NCI-H82 treated with DMSO at 0.1 percent for 48 hours (cell line): Measurements from ENCODE around the gene TRIM27.
"Not testable (repeated sequence)": the region's sequence is repeated elsewhere in the genome, so short reads cannot be mapped to it uniquely, and the experiment has no call there.

ENCODE experiments used
- DNase-seq: peaks from one replicate; lab custom pipeline; 2025; ENCODE audit not compliant: unreplicated experiment; lab: John Stamatoyannopoulos, UW

The TRIM27 gene

GRCh38 chr6:28943223-28943556 lies 19.4 kb upstream of the TRIM27 start:
- DNase-seq: no peak

DNA sequence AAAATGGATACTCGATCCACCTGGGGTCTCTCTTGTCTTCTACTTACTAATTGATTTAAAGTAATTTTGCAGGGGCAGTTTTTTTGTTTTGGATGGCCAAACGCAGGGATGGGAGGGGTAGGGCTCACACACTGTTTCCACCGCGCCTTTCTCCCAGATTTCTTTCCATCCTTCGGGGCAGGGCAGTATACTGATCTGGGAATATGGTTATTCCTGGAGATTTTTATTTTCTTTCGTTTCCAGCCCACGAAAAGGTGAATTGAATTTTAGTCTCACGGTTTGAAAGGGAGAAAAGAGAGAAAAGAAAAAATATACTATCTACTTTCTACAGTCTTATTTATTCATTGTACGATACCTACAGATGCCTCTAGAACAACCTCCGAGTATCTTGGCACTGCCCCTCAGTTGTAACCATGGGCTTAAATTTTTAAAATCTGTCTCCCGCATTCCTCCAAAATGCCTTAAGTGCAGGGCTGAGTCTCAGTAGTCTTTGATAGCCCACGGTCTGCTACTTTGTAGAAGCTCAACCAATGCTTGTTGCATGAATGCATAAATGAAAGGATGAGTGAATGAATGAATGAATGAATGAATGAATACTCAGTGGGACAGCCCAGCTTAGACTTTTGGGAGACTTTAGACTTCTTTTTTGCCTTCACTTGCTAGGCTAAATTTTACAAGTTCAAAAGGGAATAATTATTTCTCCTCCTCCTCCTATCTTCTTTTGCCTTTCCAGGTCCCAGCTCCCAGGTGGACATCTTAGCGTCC lies 18.1 kb upstream of the TRIM27 start:
- DNase-seq: no peak

DNA sequence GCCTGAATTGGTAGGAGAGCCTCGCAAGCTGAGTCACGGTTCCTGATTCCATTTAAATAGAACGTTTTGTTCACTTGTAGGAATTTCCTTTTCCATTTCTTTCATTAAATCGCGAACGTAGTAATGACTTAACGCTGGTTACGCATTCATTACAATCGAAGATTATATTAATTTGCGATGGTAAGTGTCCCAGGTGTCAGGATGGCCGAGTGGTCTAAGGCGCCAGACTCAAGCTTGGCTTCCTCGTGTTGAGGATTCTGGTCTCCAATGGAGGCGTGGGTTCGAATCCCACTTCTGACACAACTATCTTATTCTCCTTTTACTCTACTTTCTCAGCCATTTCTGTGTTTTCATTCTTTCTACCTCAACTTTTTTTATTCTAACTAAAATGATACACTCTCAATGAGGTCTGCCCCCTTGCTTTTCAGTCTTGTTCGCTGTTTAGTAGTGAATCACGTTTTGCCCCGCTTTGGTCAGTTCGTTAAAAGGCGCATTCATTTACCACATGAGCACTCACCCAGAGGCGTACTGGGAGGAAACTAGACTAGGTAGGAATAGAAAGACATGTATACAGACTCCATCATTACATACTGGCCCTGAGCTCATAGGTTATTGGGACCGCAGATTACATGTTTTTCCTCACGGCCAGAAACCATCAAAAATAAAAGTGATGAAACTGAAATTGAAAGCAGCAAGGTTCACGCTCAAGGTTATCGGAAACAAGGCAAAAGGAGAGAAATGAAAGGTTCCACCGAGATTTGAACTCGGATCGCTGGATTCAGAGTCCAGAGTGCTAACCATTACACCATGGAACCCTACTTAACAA lies 17.3 kb upstream of the TRIM27 start:
- peak; percentile 93 for DNase-seq

- peak; percentile 64 for DNase-seq
Observed at GRCh38 chr6:28940294-28940857, 16.6 kb upstream of the TRIM27 start.

- no peak for DNase-seq
Observed at GRCh38 chr6:28933069-28933468, 9.3 kb upstream of the TRIM27 start.

- DNase-seq: no peak
Observed at GRCh38 chr6:28929887-28930620, 6.3 kb upstream of the TRIM27 start.

DNA sequence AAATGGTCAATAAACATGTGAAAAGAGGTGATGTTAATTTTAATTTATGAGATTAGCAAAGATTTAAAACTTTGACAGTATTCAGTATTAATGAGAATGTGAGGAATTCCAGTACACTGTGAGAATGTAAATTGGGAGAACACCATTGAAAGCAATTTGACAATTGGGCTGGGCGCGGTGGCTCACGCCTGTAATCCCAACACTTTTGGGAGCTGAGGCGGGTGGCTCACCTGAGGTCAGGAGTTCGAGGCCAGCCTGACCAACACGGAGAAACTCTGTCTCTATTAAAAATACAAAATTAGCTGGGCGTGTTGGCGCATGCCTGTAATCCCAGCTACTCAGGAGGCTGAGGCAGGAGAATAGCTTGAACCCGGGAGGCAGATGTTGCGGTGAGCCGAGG lies 5.6 kb upstream of the TRIM27 start:
- not testable (repeated sequence) for DNase-seq

DNA sequence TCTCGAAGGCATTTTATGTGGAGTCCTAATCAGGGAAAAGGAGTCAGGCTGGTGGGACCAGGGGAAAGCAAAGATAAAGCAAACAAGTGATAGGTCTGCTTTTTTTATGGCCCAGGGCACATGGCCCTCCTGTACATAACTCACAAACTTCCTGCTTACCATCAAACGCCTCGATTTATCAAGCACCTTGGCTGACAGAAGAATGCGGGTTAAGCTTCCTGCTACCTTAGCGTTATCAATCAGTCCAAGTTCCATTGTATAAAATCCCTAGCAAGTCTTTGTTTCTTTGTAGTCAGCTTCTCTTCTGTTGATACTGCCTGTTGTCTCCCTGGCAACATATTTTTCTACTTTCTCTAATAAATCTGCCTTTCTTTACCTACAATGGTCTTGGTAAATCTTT lies 4.1 kb upstream of the TRIM27 start:
- no peak for DNase-seq

GRCh38 chr6:28922821-28923317 lies 916 bp downstream of the TRIM27 start:
- DNase-seq: peak; percentile 13

DNA sequence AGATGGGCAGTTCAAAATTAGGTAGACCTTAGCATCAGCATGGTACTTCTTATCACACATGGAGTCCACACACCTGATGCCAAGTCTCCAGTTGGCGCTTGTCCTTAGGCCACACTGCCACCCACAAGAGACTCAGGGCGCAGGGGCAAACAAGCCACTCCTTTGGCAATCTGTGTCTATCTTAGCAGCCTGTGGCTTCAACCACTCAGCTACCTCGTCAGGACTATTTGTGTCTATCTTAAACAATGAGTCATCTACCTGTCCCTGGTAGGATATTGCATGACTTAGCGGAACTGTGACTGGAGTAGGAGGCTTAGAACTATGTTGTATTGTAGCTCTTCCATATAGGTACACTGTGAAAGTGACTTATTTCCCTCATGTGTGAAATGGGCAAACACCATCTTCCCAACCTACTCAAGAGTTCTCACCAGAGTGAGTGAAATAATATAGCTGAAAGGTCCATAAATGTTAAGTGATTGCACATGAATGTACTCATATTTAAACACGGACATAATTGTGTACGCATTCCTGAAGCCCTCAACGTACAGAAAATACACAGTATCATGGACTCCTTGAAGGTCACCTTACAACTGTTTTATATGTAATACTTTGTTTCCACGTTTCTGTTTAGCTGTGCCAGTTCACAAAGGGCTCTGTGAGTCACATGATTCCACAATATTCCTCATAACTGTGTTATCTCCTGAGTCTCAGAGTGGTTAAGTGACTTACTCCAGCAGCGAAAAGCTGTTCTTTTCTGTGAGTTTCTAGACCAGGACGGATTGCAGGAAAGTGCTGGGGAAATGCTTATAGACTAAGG lies 1.6 kb downstream of the TRIM27 start:
- DNase-seq: no peak

- no peak for DNase-seq
Observed at GRCh38 chr6:28920281-28920680, 3.5 kb downstream of the TRIM27 start.

GRCh38 chr6:28914941-28915340 lies 8.8 kb downstream of the TRIM27 start:
- DNase-seq: no peak

DNA sequence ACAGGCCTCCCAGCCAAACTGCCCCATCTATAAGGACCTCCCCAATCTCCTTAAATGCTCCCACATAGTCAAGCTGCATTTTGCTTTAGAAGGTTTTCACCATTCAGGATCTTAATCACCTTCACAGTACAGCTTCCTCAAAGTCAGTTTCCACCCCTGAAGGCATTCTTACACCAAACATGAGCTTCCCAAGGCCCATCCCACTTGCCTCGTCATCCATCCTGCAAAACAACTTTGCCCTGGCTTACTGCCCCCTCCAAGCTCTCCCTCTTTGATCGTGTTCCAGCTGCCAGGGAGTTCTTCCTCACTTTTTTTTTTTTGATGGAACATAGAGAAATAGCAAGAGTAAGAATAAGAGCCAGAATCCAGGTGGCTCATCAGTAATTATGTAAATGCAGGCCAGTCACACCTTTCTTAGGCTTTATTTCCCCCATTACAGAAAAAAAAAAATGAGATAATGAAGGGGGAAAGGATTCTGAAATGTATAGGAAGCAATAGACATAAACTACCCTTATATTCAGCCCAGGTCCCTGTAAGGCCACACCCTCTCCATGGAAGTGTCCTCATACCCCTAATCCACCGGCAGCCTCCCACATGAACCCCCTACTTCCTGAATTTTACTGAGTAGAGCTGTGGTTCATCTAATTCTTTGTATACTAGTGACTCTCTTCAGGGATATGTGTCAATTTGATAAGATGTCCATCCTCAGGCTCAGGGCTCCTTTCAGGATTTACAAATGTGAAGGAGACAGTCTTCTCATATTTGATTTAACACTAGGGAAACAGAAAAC lies 12.7 kb downstream of the TRIM27 start:
- no peak for DNase-seq

DNA sequence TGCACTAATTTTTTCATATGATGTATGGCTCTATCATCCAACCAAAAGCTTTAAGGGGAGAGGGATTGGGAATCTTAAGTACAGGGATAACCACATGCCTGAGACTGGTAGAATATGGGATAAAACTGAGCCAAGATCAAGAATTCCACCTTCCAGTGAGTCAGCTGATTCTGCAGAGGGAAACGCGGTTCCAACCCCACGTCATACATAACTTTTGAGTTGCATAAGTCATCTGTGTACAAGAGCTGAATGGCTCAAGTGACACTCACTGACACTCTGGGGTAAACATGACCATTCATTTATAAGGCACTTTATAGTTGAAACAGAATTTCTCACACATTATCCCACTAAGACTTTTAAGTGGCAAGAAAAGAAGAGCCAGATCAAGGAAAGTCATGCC lies 16.4 kb downstream of the TRIM27 start:
- DNase-seq: no peak

DNA sequence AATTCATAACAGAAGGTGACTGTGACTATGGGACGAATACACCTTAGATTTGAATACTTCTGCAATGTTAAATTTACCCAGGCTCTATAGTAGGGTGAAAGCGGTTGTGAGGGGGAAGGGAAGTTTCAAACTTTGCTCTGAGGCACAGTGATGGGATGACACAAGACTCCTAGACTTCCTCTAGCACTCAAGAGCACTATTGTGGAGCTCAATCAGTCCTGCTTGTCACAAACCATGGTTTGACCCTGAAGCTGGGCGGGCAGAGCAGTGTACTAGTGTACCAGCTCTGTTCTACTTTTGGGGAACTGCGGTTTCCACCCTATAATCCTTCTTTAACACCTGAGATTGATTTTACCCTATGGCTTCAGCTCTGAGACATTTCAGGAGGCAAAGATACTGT lies 17.1 kb downstream of the TRIM27 start:
- no peak for DNase-seq

GRCh38 chr6:28903686-28904085 lies 20.1 kb downstream of the TRIM27 start:
- DNase-seq: no peak

- DNase-seq: no peak
Observed at GRCh38 chr6:28901831-28902230, 22.0 kb downstream of the TRIM27 start.

- DNase-seq: no peak
Observed at GRCh38 chr6:28900577-28901256, 23.1 kb downstream of the TRIM27 start.

DNA sequence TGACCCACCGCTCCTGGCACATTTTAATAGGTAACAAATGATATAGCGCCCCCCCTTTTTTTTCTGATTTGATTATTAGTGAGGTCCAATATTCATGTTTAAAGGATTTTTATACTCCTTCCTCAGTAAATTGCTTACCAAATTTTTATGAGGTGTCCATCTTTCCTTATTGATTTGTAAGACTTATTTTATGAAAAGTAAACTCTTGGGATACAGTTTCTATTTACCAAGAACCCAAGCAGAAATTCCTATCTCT lies 25.1 kb downstream of the TRIM27 start:
- no peak for DNase-seq
